ENCODE measurements around the gene ELOVL5.
A peak's percentile ranks its signal among the peaks of the same experiment; 100 is the strongest.
"Not testable (repeated sequence)": the region's sequence is repeated elsewhere in the genome, so short reads cannot be mapped to it uniquely, and the experiment has no call there.

Gene ELOVL5

GRCh38 chr6:53359095-53359842 is 10.5 kb upstream of the ELOVL5 start:
- peak; percentile 79 to 97 (median 87) for DNase-seq

GRCh38 chr6:53358440-53359094 is 9.8 kb upstream of the ELOVL5 start:
- DNase-seq = peak in 1 of 5 experiments; percentile 33

GRCh38 chr6:53357576-53358360 is 9.0 kb upstream of the ELOVL5 start:
- DNase-seq = no peak

GRCh38 chr6:53353624-53354023 is 4.9 kb upstream of the ELOVL5 start:
- no peak for DNase-seq

GRCh38 chr6:53352360-53352759 is 3.6 kb upstream of the ELOVL5 start:
- no peak for DNase-seq

- DNase-seq = no peak
Observed at GRCh38 chr6:53349209-53349693, 501 bp upstream of the ELOVL5 start.

GRCh38 chr6:53347921-53348370 is 804 bp downstream of the ELOVL5 start:
- peak in 4 of 5 experiments; percentile 21 to 47 (median 35) for DNase-seq

GRCh38 chr6:53347250-53347920 is 1.4 kb downstream of the ELOVL5 start:
- peak in 2 of 5 experiments; percentile 36 to 90 for DNase-seq

- DNase-seq = not testable (repeated sequence)
Observed at GRCh38 chr6:53346049-53346448, 2.7 kb downstream of the ELOVL5 start.

- no peak for DNase-seq
Observed at GRCh38 chr6:53344969-53345368, 3.8 kb downstream of the ELOVL5 start.

GRCh38 chr6:53343092-53343491 is 5.7 kb downstream of the ELOVL5 start:
- DNase-seq = no peak

- no peak for DNase-seq
Observed at GRCh38 chr6:53342217-53342616, 6.5 kb downstream of the ELOVL5 start.

GRCh38 chr6:53340536-53340935 is 8.2 kb downstream of the ELOVL5 start:
- DNase-seq = no peak

- no peak for DNase-seq
Observed at GRCh38 chr6:53339424-53339823, 9.3 kb downstream of the ELOVL5 start.

GRCh38 chr6:53338304-53338703 is 10.4 kb downstream of the ELOVL5 start:
- DNase-seq = no peak

GRCh38 chr6:53336070-53336469 is 12.7 kb downstream of the ELOVL5 start:
- DNase-seq = no peak

- peak; percentile 15 to 88 (median 56) for DNase-seq
Observed at GRCh38 chr6:53335224-53335994, 13.3 kb downstream of the ELOVL5 start.

- DNase-seq = no peak
Observed at GRCh38 chr6:53333439-53334408, 15.0 kb downstream of the ELOVL5 start.

- DNase-seq = no peak
Observed at GRCh38 chr6:53331678-53332077, 17.1 kb downstream of the ELOVL5 start.

- DNase-seq = no peak
Observed at GRCh38 chr6:53330137-53330536, 18.6 kb downstream of the ELOVL5 start.

- no peak for DNase-seq
Observed at GRCh38 chr6:53328375-53328774, 20.4 kb downstream of the ELOVL5 start.
